Prostate gland (tissue), 2 donors: Measurements from ENCODE around the gene FAM161A. TPM values are rescaled to one million over a fixed set of nuclear protein-coding genes. Genes with fewer than 3 reads are reported as not detected.
"Not testable (repeated sequence)": the region's sequence is repeated elsewhere in the genome, so short reads cannot be mapped to it uniquely, and the experiment has no call there.

Experiments
- DNase-seq: peaks from one replicate; pipeline ENCODE4 v3.0.0-alpha.2; 2019; ENCODE audit warnings: low spot score
- H3K27ac ChIP-seq, 2 donors: fragments of 200-600 bp; sonication (generic); 2 replicates each; pipeline ENCODE4 v1.5.1; 2017 to 2019
- H3K27me3 ChIP-seq: fragments of 200-600 bp; sonication (generic); replicated peaks from 2 replicates; pipeline ENCODE4 v1.5.1; 2019; ENCODE audit not compliant: insufficient read depth
- H3K36me3 ChIP-seq, 2 donors: fragments of 200-600 bp; sonication (generic); 1 replicate in 1 of 2; 2 replicates in 1 of 2; pipeline versions ENCODE4 v1.5.1 to v1.8.1; 2017 to 2019
- H3K4me1 ChIP-seq: fragments of 200-600 bp; sonication (generic); replicated peaks from 2 replicates; pipeline ENCODE4 v1.5.1; 2019
- H3K4me3 ChIP-seq, 2 donors: fragments of 200-600 bp; sonication (generic); 2 replicates each; pipeline ENCODE4 v1.5.1; 2017 to 2019
- H3K9me3 ChIP-seq: fragments of 200-600 bp; sonication (generic); 2 replicates; pipeline ENCODE4 v1.5.1; 2017
- POLR2A ChIP-seq: fragments of 450-650 bp; IDR thresholded peaks from one replicate; pipeline ENCODE4 v1.6.1; 2016; ENCODE audit warnings: antibody characterized with exemption, mild to moderate bottlenecking
- POLR2AphosphoS5 ChIP-seq: sonication (generic); formaldehyde crosslinking; IDR thresholded peaks from one replicate; pipeline ENCODE4 v1.6.1; 2017; ENCODE audit warnings: antibody characterized with exemption
- WGBS: methylation state at CpG from one replicate; pipeline ENCODE4 v1.1.5; 2018; 5-methylcytosine and 5-hydroxymethylcytosine counted together
- intact Hi-C: fragments of 100-400 bp; cut with DNase I; formaldehyde crosslinking; loops from one replicate; pipeline ENCODE4 v1.14.2; 2022
- total RNA-seq, 2 donors: library from RNA; depleted of rRNA; stranded (reverse); fragments of >200 nt; gene quantifications; one replicate each; pipeline ENCODE4 v1.1.0, GENCODE V29; 2016
- TF ChIP-seq, protein P1 (sequence below), 4 experiments: fragments of 200-600 bp in 2 of 4; fragments of 450-650 bp in 2 of 4; sonication (generic) in 2 of 4; IDR thresholded peaks; 1 replicate in 3 of 4; 2 replicates in 1 of 4; pipeline ENCODE4 v1.5.1; 2016 to 2019; ENCODE audit warnings: antibody characterized with exemption in 4 of 4, mild to moderate bottlenecking in 2 of 4, moderate library complexity in 2 of 4

FAM161A gene
- total RNA-seq, 2 donors from 2014 or later = 1.8 to 5.0 TPM

DNA sequence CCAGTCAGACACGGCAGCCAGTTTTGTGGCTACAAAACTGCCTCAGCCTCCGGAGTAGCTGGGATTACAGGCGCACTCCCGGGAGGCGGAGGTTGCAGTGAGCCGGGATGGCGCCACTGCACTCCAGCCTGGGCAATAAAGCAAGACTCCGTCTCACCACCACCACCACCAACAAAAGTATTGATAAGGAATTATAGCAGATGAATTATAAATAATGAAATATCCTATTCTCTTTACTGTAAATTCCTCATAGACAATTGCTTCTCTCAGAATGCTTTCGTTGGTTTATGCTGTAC lies 1.4 kb upstream of the FAM161A start:
- no peaks in the 10 kb centered on the region for H3K9me3 ChIP-seq
- no peaks in the 10 kb centered on the region for H3K27me3 ChIP-seq
- no peak for TF ChIP-seq POLR2A
- H3K4me3 ChIP-seq = peak overlapping the region; percentile 57 to 73
- H3K4me1 ChIP-seq = no peaks in the 10 kb centered on the region
- peak overlapping the region; percentile 89 to 92 for H3K27ac ChIP-seq
- DNase-seq = no peak
- no peaks in the 10 kb centered on the region for H3K36me3 ChIP-seq
- intact Hi-C loops = loop anchor here (10.0 kb wide), 1 partner anchor 160 kb away; no protein-coding TSS in a partner anchor
- WGBS = 13% methylated on average over 9 of the region's 9 CpGs

- peak; percentile 96 for DNase-seq
- Histone ChIP-seq H3K27ac (peak overlapping the region; percentile 89 to 92), H3K4me1 (no peaks in the 10 kb centered on the region), H3K27me3 (no peaks in the 10 kb centered on the region), H3K4me3 (peak overlapping the region; percentile 57 to 73), H3K36me3 (no peaks in the 10 kb centered on the region), H3K9me3 (no peaks in the 10 kb centered on the region)
- WGBS = under 1% methylated on average over 23 of the region's 23 CpGs
- TF ChIP-seq, protein P1, sequence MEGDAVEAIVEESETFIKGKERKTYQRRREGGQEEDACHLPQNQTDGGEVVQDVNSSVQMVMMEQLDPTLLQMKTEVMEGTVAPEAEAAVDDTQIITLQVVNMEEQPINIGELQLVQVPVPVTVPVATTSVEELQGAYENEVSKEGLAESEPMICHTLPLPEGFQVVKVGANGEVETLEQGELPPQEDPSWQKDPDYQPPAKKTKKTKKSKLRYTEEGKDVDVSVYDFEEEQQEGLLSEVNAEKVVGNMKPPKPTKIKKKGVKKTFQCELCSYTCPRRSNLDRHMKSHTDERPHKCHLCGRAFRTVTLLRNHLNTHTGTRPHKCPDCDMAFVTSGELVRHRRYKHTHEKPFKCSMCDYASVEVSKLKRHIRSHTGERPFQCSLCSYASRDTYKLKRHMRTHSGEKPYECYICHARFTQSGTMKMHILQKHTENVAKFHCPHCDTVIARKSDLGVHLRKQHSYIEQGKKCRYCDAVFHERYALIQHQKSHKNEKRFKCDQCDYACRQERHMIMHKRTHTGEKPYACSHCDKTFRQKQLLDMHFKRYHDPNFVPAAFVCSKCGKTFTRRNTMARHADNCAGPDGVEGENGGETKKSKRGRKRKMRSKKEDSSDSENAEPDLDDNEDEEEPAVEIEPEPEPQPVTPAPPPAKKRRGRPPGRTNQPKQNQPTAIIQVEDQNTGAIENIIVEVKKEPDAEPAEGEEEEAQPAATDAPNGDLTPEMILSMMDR (IDR thresholded peaks at IDR 0.05) = peak in 1 of 4 experiments; percentile 24
- TF ChIP-seq POLR2A = no peak
- TF ChIP-seq POLR2AphosphoS5 = peak; percentile 74
- intact Hi-C loops = loop anchor here (10.0 kb wide), 1 partner anchor 160 kb away; no protein-coding TSS in a partner anchor
Measured at GRCh38 chr2:61854564-61855317, 881 bp upstream of the FAM161A start.

DNA sequence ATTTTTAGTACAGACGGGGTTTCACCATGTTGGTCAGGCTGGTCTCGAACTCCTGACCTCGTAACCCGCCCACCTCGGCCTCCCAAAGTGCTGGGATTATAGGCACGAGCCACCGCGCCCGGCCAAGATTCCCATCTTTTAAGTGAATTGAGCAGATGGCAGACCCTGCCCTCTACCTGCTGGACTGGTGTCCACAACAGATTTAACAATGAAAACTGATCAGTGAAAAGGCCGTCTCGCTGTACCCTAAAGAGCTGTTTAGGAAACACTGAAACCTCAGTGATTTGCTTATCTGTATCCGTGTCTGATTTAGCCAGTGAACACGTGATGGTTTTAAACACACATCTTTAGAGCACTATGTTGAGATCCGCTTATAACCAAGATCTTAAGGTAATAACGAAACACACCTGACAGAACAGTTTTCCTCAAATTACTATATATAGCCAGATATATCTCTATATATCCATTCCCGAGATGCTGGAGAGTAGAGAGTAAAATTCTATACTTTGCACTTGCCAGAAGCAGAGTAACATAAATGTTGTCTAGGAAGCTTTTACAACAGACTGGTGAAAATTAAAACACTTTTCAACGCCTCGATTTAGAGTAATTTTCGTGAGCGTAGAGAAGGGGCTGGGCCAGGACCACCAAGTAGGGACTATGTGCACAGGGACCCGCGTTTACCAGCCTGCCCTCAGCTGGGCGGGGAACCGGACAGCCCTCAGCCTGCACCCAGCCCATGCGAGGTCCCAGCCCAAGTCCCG lies 594 bp downstream of the FAM161A start:
- Histone ChIP-seq H3K4me3 (peak overlapping the region; percentile 57 to 73), H3K4me1 (no peaks in the 10 kb centered on the region), H3K9me3 (no peaks in the 10 kb centered on the region), H3K36me3 (no peaks in the 10 kb centered on the region), H3K27ac (peak overlapping the region; percentile 89 to 92), H3K27me3 (no peaks in the 10 kb centered on the region)
- intact Hi-C loops = loop anchor here (10.0 kb wide), 1 partner anchor 158 kb away; no protein-coding TSS in a partner anchor
- WGBS = 10% methylated on average over 26 of the region's 26 CpGs
- TF ChIP-seq POLR2AphosphoS5 (no peak), POLR2A (no peak)
- TF ChIP-seq, protein P1 (IDR thresholded peaks at IDR 0.05) = no peak
- peak; percentile 68 for DNase-seq

DNA sequence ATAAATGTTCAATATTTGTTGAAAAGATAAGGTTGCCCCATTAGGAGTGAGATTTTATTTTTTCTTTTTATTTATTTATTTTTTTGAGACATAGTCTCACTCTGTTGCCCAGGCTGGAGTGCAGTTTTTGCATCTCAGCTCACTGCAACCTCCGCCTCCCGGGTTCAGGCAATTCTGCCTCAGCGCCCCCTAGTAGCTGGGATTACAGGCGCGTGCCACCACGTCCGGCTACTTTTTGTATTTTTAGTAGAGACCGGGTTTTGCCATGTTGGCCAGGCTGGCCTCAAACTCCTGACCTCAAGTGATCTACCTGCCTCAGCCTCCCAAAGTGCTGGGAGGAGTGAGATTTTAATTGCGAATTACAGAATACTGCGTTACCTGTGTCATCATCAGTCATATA lies 2.6 kb downstream of the FAM161A start:
- intact Hi-C loops = loop anchor here (10.0 kb wide), 1 partner anchor 156 kb away; no protein-coding TSS in a partner anchor
- WGBS = 95% methylated on average over 10 of the region's 10 CpGs
- not testable (repeated sequence) for H3K27ac ChIP-seq, DNase-seq, H3K4me3 ChIP-seq, H3K36me3 ChIP-seq, H3K27me3 ChIP-seq, H3K9me3 ChIP-seq, H3K4me1 ChIP-seq

- Histone ChIP-seq H3K4me3 (no peak overlapping the region), H3K9me3 (no peaks in the 10 kb centered on the region), H3K27ac (no peak overlapping the region), H3K4me1 (no peaks in the 10 kb centered on the region), H3K36me3 (no peaks in the 10 kb centered on the region), H3K27me3 (no peaks in the 10 kb centered on the region)
- TF ChIP-seq POLR2A = no peak
- TF ChIP-seq, protein P1 (IDR thresholded peaks at IDR 0.05) = no peak
- TF ChIP-seq POLR2AphosphoS5 = no peak
- intact Hi-C loops = no loop called here
- WGBS = 83% methylated on average over 3 of the region's 3 CpGs
- no peak for DNase-seq
Measured at GRCh38 chr2:61845320-61845719, 8.5 kb downstream of the FAM161A start.
